AG04449 (cell line): Measurements from ENCODE around the gene CCDC33.

Experiments used
- CTCF ChIA-PET: fragments of 350-600 bp; formaldehyde crosslinking; extraction: SDS; loops from one replicate; lab custom pipeline; 2021; ENCODE audit warnings: antibody characterized with exemption; lab: Yijun Ruan, JAX
- POLR2A ChIA-PET: fragments of 400-600, 350-600 bp; formaldehyde crosslinking; extraction: SDS; loops from one replicate; lab custom pipeline; 2020; ENCODE audit warnings: antibody characterized with exemption, inconsistent platforms; lab: Yijun Ruan, JAX
- DNase-seq: peaks from one replicate; pipeline ENCODE4 v3.0.0-alpha.2; 2010; ENCODE audit warnings: low read depth, low spot score
- H3K4me3 ChIP-seq: 2 replicates; pipeline ENCODE4 v1.5.1; 2011; ENCODE audit warnings: low read depth, mild to moderate bottlenecking, control low read depth, low read length
- CTCF ChIP-seq: IDR thresholded peaks from one replicate; pipeline ENCODE4 v1.5.1; 2011; ENCODE audit warnings: mild to moderate bottlenecking, moderate library complexity, low read length, control low read depth, inconsistent platforms; ENCODE audit not compliant: insufficient read depth; ENCODE audit errors: missing control alignments

CCDC33 gene

GRCh38 chr15:74210729-74211128, 25.4 kb upstream of the CCDC33 start:
- H3K4me3 ChIP-seq, result no peak overlapping the region
- TF ChIP-seq CTCF, result no peak
- CTCF ChIA-PET, result interaction anchor here (0.8 kb wide), 1 partner anchor 77 kb away, joined by 3 read pairs; no protein-coding TSS in a partner anchor
- POLR2A ChIA-PET, result interaction anchor here (1.1 kb wide), 1 partner anchor 14 kb away, joined by 4 read pairs; no protein-coding TSS in a partner anchor
- no peak for DNase-seq

- POLR2A ChIA-PET, result no interaction called here
- CTCF ChIA-PET, result no interaction called here
- no peak for TF ChIP-seq CTCF
- DNase-seq, result no peak
- no peak overlapping the region for H3K4me3 ChIP-seq
Observed at GRCh38 chr15:74211656-74212055, 24.5 kb upstream of the CCDC33 start.

- DNase-seq, result no peak
- ChIA-PET POLR2A (no interaction called here), CTCF (no interaction called here)
- H3K4me3 ChIP-seq, result no peak overlapping the region
- TF ChIP-seq CTCF, result no peak
Observed at GRCh38 chr15:74212494-74212893, 23.6 kb upstream of the CCDC33 start.

GRCh38 chr15:74213858-74214284, 22.3 kb upstream of the CCDC33 start:
- H3K4me3 ChIP-seq, result no peak overlapping the region
- ChIA-PET CTCF (no interaction called here), POLR2A (interaction anchor here (0.6 kb wide), 1 partner anchor 13 kb away, joined by 3 read pairs; no protein-coding TSS in a partner anchor)
- DNase-seq, result no peak
- no peak for TF ChIP-seq CTCF

- no peak for DNase-seq
- CTCF ChIA-PET, result interaction anchor here (1.2 kb wide), 1 partner anchor 25 kb away, joined by 3 read pairs; no protein-coding TSS in a partner anchor
- TF ChIP-seq CTCF, result no peak
- POLR2A ChIA-PET, result no interaction called here
- H3K4me3 ChIP-seq, result no peak overlapping the region
Observed at GRCh38 chr15:74214324-74215021, 21.7 kb upstream of the CCDC33 start.

- H3K4me3 ChIP-seq, result no peak overlapping the region
- DNase-seq, result no peak
- no peak for TF ChIP-seq CTCF
- CTCF ChIA-PET, result interaction anchor here (0.7 to 1.2 kb wide), 3 partner anchors 9 to 23 kb away, joined by 3 read pairs; partner anchors contain the start of gene STRA6
- POLR2A ChIA-PET, result no interaction called here
Observed at GRCh38 chr15:74215958-74216357, 20.2 kb upstream of the CCDC33 start.
